Middle frontal gyrus (tissue), 1 donor: ENCODE results near the gene SFMBT2.
A peak's percentile ranks its signal among the peaks of the same experiment; 100 is the strongest.
"Not testable (repeated sequence)": the region's sequence is repeated elsewhere in the genome, so short reads cannot be mapped to it uniquely, and the experiment has no call there.

Source experiments
- DNase-seq: peaks from one replicate; pipeline ENCODE4 v3.0.0-alpha.2; 2015; ENCODE audit warnings: low spot score; ENCODE audit errors: extremely low spot score

Gene SFMBT2

DNA sequence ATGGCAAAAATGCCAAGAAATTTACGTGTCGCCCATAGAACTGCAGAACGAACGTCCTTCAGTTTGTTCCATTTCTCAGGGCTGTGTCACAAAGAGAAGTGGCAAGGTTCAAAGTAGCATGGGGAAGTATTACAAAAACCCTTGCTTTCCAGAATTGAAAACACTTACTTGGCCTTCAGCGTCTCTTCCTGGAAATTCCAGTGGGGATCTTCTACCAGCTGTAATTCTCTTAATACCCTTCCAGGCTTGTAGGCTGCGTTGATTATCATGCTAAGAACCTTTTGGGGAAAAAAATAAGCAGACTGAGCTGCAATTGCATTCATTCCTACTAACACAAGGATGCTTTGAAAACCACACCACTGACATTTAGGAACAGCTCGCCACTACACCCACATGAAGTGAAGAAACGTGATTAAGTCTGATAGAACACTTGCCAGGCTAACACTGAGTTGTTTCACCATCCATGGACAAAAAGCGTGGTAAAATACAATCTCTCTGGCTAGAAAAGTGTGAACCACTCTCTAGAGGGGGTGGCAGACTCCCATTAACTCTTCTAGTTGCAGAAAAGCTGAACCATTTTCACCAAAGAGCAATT is 222.3 kb downstream of the SFMBT2 start:
- DNase-seq = peak; percentile 13

DNA sequence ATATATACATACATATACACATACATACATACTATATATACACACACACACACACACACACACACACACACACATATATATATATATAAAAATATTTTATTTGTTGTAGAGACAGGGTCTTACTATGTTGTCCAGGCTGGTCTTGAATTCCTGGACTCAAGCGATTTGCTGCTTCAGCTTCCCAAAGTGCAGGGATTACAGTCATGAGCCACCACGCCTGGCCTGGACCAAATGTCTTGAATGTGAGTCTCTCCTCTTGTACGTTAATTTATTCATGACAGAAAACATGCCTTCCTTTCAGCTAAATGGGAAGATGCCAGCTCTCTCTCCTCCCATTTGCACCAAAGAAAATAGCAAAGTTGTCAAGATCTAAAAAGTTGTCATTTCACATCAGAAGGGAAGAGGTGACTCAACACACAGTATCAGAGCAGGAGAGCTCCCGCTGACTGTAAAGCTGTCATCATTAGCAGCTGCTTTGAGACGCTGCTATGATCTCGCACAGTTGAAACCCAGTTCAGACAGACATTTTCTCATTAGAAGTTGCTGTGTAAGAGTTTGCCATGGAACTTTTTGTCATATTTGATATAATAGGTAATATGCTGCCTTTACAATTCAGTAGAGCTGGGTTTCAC is 224.3 kb downstream of the SFMBT2 start:
- no peak for DNase-seq

DNA sequence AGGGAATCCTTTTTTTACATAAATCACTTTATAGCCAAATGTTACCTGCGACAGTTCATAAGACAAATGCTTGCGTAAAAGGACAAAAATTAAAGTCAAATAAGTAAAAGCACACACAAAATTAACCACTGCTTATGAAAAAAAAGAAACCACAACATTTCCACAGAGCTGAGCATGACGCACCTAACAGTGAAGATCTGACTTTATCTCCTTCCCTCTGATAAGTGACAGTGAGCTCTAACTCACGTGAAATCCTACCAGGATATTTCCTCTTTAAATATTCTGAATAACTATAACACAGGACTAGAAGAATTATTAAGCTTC is 225.5 kb downstream of the SFMBT2 start:
- no peak for DNase-seq

DNA sequence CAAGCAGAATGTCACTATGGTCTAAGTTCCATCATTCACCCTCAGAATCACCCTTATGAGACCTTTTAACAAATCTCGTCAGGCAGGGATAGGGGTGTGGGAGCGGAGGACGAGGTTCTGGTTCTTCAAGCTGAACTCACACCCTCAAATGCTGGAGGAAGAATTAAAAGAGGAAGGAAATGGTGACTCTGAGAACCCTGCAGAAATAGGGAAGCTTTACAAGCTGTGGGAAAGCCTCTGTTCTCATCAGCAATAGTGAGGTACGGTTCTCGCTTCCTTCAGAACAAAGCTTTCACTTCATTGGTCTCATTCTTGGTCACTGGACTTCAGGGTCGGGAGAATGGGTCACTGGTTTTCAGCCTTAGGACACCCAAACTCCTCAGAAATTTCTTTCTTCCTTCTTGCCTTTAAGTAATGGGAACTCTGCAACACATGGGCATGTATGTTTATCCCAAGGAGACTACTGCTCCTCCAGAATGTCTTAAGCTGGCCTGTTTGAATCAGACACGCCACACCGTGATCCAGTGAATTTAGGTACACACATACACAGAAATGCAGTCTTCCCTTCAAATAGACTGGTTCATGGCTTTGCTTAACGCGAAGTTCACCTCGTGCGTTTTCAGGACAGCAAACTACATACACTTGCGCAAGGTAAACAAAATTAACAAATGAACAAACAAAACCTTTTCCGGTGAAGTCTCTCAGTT is 226.0 kb downstream of the SFMBT2 start:
- DNase-seq = no peak

DNA sequence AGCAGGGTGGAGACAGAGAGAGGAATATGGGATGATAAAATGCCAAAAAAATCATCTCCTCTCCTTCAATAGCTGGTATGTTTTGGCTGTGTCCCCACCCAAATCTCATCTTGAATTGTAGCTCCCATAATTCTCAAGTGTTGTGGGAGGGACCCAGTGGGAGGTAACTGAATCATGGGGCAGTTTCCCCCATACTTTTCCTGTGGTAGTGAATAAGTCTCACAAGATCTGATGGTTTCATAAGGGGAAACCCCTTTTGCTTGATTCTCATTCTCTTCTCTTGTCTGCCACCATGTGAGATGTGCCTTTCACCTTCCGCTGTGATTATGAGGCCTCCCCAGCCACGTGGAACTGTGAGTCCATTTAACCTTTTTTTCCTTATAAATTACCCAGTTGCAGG is 226.7 kb downstream of the SFMBT2 start:
- DNase-seq = not testable (repeated sequence)

DNA sequence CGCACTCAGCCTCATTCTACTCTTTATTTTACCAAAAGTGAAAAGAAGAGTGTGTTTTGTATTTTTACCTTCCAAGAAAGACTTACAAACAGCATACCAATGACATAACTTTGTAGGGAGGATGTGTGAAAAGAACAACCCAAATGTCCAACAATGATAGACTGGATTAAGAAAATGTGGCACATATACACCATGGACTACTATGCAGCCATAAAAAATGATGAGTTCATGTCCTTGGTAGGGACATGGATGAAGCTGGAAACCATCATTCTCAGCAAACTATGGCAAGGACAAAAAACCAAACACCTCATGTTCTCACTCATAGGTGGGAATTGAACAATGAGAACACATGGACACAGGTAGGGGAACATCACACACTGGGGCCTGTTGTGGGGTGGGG is 228.5 kb downstream of the SFMBT2 start:
- not testable (repeated sequence) for DNase-seq

DNA sequence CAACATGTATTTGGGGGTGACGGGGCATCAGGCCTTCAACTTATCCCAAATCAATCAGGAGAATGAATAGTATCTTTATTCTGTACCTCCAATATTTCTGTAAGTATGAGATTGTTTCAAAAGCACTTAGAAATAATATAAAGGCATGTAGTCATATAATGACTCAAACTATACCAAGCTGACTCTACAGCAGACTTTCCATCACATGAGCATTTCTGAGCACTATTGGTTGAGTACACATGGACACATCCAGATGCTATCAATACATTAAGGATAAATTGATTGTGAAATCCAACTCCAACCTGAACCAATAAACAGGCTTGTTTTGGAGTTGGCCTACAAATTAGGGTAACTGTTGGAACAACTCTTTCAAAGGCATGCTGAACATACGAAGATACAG is 229.4 kb downstream of the SFMBT2 start:
- DNase-seq = no peak

DNA sequence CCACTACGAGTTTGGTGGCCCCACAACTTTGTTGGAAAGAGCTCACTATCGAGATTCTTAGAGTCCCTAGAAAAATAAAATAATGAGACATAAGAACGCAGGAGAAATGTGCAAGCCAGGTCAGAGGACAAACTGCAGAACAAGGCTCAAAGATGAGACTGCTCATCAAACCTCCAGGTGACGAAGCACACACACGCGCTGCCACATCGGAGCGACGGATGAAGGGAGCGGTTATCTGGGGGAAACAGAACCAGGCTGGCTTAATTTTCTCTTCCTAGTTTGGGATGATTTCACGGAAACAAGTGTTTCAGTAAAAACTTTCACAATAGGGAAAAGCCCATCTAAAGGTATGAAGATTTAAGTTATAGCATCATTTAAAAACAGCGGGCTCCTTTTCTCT is 231.3 kb downstream of the SFMBT2 start:
- no peak for DNase-seq

DNA sequence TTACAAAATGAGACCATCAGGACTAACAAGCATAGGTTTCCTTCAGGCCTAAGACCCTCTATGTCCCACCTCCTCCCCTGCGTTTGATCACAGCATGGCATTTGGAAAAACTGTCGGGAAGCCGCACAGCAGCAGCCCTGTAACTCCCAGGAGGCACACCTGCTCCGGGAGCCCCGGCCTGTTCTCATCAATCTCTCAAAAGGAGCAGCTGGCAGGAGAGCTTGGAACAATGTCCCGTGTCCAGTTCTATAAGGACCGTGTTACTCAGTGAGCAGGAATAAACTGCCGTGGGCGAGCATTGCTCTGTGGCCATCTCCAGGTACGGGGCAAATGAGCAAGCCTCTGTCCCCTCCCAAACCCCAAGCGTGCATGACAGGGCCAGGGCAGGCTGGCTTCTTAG is 236.9 kb downstream of the SFMBT2 start:
- no peak for DNase-seq

DNA sequence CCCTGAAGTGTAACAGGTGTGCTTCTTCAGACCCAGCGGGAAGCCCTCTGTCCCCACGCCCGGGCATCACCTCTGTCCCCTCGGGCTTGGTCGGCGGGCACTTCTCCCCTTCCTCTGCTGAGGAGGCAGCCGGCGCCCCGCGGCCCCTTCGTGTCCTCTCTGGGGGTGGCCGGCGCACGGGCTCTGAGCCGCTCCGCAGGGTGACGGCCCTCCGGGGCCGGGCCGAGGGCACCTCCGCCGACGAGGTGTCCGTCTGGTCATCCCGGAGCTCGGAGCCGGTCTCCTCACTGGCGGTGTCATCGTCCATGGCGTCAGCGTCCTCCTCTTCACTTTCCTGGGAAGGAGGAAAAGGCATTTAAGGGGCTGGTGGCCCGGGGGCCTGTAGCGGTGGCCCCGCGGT is 239.0 kb downstream of the SFMBT2 start:
- no peak for DNase-seq

DNA sequence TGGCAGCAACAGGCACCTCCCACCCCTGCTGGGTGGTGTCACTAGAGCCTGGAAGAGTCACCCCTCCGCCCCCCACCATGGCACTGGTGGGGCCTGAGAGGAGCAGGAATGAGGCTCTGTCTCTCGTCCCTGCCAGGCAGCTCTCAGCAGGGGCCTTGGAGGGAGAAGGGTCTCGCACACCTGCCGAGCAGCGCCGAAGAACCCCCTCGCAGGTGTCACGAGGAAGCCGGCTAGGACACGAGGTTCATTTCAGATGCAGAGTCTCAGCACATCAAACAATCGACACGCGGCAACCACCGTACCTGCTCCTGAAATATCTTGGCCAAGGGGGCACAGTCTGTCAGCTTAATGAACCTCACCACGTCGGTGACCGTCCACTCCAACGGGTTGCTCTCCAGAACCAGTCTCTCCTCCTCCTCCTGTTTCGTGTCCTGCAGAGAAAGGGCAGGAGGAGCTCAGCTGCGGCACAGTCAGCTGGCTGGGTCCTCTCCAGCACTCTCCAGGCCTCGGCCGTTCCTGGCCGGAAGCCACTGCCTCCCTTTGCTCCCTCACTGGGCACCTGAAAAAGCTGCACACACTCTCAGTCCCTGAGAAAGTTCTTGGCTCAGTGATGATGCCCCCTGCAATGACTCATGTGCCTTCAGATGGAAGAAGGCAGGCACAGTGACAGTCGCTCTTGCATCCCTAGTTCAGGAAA is 240.1 kb downstream of the SFMBT2 start:
- DNase-seq = no peak

DNA sequence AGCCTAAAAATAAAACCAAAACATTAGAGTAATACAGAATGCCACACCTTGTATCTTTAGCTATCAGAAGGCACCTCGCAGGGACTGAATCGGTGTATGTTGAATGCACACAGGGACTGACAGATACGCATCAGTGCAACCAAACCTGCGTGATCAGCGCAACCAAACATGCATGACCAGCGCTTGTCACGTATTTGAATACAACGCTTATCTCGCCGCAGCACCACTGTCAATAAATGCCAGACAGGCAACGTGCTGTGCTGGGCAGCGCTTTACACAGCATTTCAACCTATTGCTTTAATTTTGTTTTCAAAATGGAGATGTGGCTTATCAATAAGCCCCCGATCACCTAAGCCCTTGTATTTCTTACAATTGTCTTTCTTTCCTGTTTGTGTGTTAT is 242.4 kb downstream of the SFMBT2 start:
- no peak for DNase-seq

DNA sequence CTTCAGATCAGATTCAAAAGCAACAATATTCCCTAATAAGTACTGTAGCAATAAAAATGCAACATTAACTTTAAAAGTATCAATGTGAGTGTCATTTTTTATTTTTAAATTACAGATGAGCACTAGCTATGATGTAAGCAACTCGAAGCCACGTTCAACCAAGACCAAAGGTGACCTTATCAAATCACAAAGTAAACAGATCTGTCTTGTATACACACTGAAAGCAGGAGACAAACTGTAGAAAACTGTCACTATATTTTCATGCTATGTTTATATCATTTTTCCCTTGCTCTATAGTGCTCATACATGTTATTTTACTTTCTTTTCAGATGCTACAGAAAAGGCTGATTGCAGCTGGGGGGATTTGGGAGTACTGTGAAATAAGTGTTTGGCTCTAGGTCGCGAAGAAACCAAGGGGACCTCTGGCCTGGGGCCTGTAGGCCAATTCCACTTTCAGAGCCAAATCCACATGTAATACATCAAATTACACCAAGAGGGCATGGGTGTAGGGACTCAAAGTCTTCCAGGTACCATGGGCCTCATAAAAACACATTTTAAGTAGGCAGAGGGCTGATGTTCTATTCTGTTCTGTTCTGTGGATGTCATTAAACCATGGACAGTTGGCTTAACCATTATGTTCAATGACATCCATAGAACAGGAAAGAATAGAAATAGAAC is 245.2 kb downstream of the SFMBT2 start:
- DNase-seq = no peak

DNA sequence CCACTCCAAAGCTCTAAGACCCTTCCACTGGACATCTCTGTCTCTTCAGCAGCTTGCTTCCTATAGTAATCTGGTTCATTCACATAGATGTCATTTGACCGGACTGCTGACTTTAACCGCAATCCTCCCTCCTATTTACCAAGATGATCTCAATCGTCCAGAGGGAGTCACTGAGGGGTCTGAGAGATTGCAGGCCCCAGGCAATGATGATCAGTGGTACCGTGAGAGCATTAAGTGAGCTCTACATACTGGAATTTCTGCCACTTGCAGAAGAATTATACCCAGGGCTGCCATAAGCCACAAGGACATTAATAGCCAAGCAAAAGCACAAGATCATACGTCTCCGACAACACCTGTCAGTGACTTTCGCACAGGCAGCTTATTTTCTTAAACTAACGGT is 245.9 kb downstream of the SFMBT2 start:
- no peak for DNase-seq

DNA sequence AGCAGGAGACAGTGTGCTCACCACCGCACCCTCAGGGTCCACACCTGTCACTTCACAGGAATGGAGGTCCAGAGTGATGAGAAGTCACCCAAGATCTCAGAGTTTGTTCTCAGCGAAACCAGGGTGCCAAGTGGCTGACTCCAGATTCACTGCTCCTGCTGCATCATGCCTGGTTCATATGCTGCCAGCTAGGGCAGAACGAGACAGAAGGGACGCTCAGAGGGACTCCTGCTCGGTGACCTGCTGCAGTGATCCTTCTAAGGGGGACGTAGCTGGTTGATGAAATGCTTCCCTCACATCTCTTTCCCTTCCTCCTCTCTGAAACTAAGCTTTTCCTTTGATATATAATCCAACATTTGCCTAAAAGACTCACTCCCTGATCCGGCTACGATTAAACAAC is 248.5 kb downstream of the SFMBT2 start:
- no peak for DNase-seq

DNA sequence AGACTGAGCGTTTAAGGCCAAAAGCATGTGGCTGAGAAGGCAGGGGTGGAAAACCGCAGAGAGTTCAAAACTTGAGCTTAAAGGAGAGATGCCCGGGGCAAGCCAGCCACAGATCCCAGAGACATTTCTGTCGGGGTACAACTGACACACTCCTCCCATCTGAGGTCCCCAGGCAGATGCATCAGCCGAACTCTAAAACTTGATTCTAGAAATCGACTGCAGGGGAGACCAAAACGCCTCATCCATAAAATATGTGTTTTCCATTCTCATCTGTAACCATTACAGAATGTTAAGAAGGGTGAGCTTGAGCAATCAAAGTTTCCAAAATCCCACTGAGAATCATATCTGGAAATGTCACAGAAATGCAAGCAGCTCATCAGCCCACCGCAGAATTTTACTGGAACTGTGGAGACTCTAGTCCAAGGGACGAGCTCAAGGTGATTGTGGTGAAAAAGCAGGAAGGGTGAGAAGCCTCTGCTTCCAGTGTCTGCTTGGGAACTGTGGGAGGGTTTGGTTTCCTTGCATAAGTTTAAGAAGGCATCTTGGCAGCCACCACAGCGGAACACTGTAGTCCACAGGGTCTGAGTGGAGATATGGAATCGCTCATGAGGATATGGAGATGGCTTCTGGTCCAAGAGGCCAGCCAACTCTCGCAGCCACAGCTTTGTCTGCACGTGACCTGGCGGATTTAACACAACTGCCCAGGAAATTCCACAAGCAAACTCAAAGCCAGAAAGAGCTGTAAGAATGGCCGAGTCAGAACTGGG is 249.2 kb downstream of the SFMBT2 start:
- no peak for DNase-seq

DNA sequence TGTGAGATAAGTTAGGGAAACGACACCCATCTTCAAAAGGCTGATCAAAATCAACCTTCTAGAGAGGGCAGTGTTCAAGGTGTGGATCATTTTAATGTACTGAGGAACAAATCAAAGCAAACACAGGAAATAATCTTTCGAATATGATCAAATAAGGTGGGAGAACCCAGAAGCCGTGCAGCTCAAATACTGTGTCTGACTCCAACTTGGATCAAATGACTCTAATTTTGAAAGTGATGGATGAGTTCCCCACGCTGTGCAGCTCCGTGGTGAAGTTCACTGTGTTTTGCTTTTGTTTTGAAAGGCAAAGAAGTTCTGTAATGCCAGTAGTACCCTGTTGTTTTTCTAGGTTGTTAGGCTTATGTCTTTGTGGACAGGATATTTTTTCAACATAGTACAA is 250.9 kb downstream of the SFMBT2 start:
- no peak for DNase-seq

DNA sequence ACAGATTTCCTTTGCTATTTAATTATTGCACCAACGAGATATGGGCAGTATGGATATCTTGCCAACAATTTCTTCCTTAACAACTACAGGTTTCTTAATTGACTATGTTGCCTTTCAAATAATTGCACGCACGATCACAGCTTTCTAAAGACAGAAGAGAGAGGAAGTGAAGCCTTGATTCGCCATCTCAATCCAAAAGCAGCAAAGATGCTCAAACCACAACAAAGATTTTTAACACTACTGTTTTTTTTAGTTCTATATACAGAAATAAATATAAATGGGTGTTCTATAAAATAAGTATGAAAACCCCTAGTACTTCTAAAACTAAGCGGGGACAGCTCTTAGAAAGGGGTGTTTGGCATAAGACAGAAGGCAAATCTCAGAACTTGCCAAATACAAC is 251.3 kb downstream of the SFMBT2 start:
- DNase-seq = no peak

DNA sequence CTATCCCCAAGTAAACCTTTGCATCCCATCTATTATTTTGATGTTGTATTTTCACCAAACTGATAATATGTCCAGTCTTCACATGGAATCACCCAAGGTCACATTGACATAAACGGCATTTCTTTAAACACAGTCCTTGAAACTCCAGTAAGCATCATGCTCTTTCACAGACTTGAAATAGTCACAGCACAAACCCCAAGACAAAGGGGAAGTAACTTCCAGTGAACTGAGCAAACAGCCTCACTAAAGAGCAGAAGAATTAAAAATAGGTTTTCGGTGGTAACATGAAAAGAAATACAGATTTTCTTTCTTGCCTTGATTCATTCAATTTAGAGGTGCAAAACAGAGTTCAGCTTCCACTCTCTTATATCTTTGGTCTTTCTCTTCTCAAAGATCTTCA is 253.7 kb downstream of the SFMBT2 start:
- DNase-seq = no peak

DNA sequence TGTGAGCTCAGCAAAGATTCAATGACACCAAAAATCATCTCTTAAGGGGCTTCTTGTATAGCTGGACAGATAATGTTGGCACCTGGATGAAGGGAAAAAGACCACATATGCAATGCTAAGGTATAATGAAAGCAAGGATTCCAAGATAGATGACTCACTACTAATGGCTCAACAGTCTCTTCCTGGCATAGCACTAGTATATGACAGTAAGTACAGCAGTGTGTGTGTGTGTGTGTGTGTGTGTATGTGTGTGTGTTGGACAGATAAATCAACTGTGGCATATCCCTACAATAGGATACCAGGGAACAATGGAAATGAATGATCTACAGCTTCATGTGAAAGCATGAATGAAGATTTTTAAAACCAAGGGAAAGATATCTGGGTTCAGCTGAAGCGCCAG is 257.1 kb downstream of the SFMBT2 start:
- DNase-seq = no peak

DNA sequence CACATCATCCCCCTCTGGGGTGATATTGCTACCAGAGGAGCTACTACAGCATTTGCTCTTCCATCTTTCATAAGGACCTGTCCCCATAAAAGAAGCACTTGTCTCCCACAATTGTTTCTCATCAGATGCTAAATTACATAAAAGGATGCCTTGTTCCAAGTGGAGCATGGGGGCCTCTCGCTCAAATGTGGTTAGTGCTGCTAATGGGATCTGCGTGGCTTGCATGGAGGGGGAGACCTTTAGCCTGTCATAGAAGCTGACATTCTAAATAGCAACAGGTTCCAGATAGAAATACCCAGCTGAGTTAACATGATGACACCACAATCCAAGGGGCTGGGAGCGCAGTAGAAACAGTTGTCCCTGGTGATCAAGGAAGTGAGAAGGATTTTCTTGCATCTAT is 257.9 kb downstream of the SFMBT2 start:
- no peak for DNase-seq
